HepG2 (cell line): ENCODE data around the gene DCN. TPM values are rescaled to one million over a fixed set of nuclear protein-coding genes. Genes with fewer than 3 reads are reported as not detected.

Source experiments
- ATAC-seq: fragments of 200-7000 bp; cut with Tn5 transposase; 3 replicates; pipeline ENCODE4 v1.9.1; 2020; ENCODE audit warnings: mild to moderate bottlenecking, moderate library complexity
- BruUV-seq: library from RNA; stranded (reverse); fragments of 400-500 nt; replicated peaks from 2 replicates; lab custom pipeline; 2021; lab: Mats Ljungman, UMichigan
- CTCF ChIA-PET: fragments of 300-600 bp; formaldehyde crosslinking; extraction: SDS; loops from one replicate; lab custom pipeline; 2021; ENCODE audit warnings: low total read pairs, inconsistent platforms, low intra/inter-chr PET ratio; lab: Yijun Ruan, JAX
- POLR2A ChIA-PET: fragments of 350-600 bp; sonication (Branson Sonifier 250); formaldehyde crosslinking; loops from one replicate; lab custom pipeline; 2020; ENCODE audit warnings: antibody characterized with exemption, inconsistent platforms; lab: Yijun Ruan, JAX
- DNase-seq: peaks from one replicate; pipeline ENCODE4 v3.0.0-alpha.2; 2015; ENCODE audit warnings: low spot score
- FAIRE-seq: peaks from 3 replicates; lab custom pipeline; 2011; peaks lifted over from hg19 to GRCh38; lab: Jason Lieb, UNC
- H2AFZ ChIP-seq: one replicate; pipeline ENCODE4 v1.6.1; 2011; ENCODE audit warnings: low read length, inconsistent platforms
- H3K27ac ChIP-seq: fragments of 300-600 bp; 3 replicates; pipeline ENCODE4 v1.8.0; 2011; ENCODE audit warnings: mixed run types, mild to moderate bottlenecking, mixed read lengths, low read length, inconsistent platforms; ENCODE audit not compliant: insufficient read depth; ENCODE audit errors: extremely low read length
- H3K27me3 ChIP-seq, 2 experiments: fragments of 200-600 bp in 1 of 2; 2 replicates in 1 of 2; 3 replicates in 1 of 2; pipeline versions ENCODE4 v1.6.0 to v1.8.0; 2011; ENCODE audit warnings: low read length in 2 of 2, mild to moderate bottlenecking in 2 of 2, moderate library complexity in 2 of 2, inconsistent platforms in 1 of 2; ENCODE audit not compliant: insufficient read depth in 2 of 2, control insufficient read depth in 1 of 2
- H3K36me3 ChIP-seq, 2 experiments: fragments of 200-600 bp in 1 of 2; replicated peaks in 1 of 2; 2 replicates in 1 of 2; 3 replicates in 1 of 2; pipeline versions ENCODE4 v1.5.1 to v1.8.0; 2011; ENCODE audit warnings: low read length in 2 of 2, inconsistent platforms in 1 of 2; ENCODE audit not compliant: insufficient read depth in 2 of 2, control insufficient read depth in 1 of 2
- H3K4me1 ChIP-seq: 2 replicates; pipeline ENCODE4 v1.5.1; 2012; ENCODE audit warnings: low read length, inconsistent platforms; ENCODE audit not compliant: insufficient read depth
- H3K4me2 ChIP-seq: 2 replicates; pipeline ENCODE4 v1.6.0; 2011; ENCODE audit warnings: low read depth, low read length, inconsistent platforms
- H3K4me3 ChIP-seq, 3 experiments: fragments of 200-600 bp in 1 of 3; sonication (generic), shearing (Covaris generic) in 1 of 3; replicated peaks in 1 of 3; 2 replicates each; pipeline ENCODE4 v1.5.1; 2011 to 2016; ENCODE audit warnings: low read length in 3 of 3, inconsistent platforms in 2 of 3, low read depth in 2 of 3, mild to moderate bottlenecking in 2 of 3, control low read depth in 1 of 3, mixed read lengths in 1 of 3; ENCODE audit not compliant: insufficient read depth in 1 of 3
- H3K79me2 ChIP-seq: one replicate; pipeline ENCODE4 v1.6.1; 2011; ENCODE audit warnings: low read length, inconsistent platforms; ENCODE audit not compliant: insufficient read depth
- H3K9ac ChIP-seq: 2 replicates; pipeline ENCODE4 v1.6.0; 2011; ENCODE audit warnings: mild to moderate bottlenecking, low read depth, low read length, inconsistent platforms; ENCODE audit not compliant: insufficient read depth
- H3K9me3 ChIP-seq: 2 replicates; pipeline ENCODE4 v1.5.1; 2012; ENCODE audit warnings: mild to moderate bottlenecking, low read length
- H4K20me1 ChIP-seq: 2 replicates; pipeline ENCODE4 v1.6.0; 2011; ENCODE audit warnings: inconsistent platforms, mild to moderate bottlenecking, low read length, moderate library complexity; ENCODE audit not compliant: insufficient read depth
- GMEB2 ChIP-seq: IDR thresholded peaks from 2 replicates; pipeline ENCODE4 v1.6.1; 2016; ENCODE audit warnings: missing biosample characterization, missing genetic modification reagents, low read depth
- HNF1A ChIP-seq, 2 experiments: sonication (generic) in 1 of 2; formaldehyde crosslinking in 1 of 2; IDR thresholded peaks; 2 replicates each; pipeline versions ENCODE4 v1.4.0 to v1.6.1; 2016 to 2020; ENCODE audit warnings: borderline replicate concordance in 1 of 2, low read depth in 1 of 2, mild to moderate bottlenecking in 1 of 2, missing genetic modification reagents in 1 of 2
- KLF16 ChIP-seq, 2 experiments: sonication (generic) in 1 of 2; formaldehyde crosslinking in 1 of 2; IDR thresholded peaks; 2 replicates each; pipeline versions ENCODE4 v1.6.1 to v1.8.0; 2016 to 2023; ENCODE audit warnings: missing genetic modification reagents in 2 of 2, missing compliant biosample characterization in 1 of 2
- SIX1 ChIP-seq: sonication (generic); formaldehyde crosslinking; IDR thresholded peaks from 2 replicates; pipeline ENCODE4 v1.4.0; 2020; ENCODE audit warnings: missing genetic modification reagents, borderline replicate concordance
- ZBED4 ChIP-seq: sonication (generic); formaldehyde crosslinking; IDR thresholded peaks from 2 replicates; pipeline ENCODE4 v1.4.0; 2020; ENCODE audit warnings: missing genetic modification reagents, borderline replicate concordance
- ZC3H4 ChIP-seq: sonication (generic); formaldehyde crosslinking; IDR thresholded peaks from 2 replicates; pipeline ENCODE4 v1.4.0; 2020; ENCODE audit warnings: missing genetic modification reagents, borderline replicate concordance
- ZKSCAN8 ChIP-seq: IDR thresholded peaks from 2 replicates; pipeline ENCODE4 v1.6.1; 2016; ENCODE audit warnings: borderline replicate concordance, missing genetic modification reagents, missing compliant biosample characterization
- ZNF24 ChIP-seq: fragments of 450-650 bp; IDR thresholded peaks from 2 replicates; pipeline ENCODE4 v1.6.1; 2017; ENCODE audit warnings: antibody characterized with exemption, mild to moderate bottlenecking
- ZNF343 ChIP-seq: sonication (generic); formaldehyde crosslinking; IDR thresholded peaks from 2 replicates; pipeline ENCODE4 v1.4.0; 2020; ENCODE audit warnings: mild to moderate bottlenecking, missing genetic modification reagents
- ZNF713 ChIP-seq: sonication (generic); formaldehyde crosslinking; IDR thresholded peaks from 2 replicates; pipeline ENCODE4 v1.4.0; 2020; ENCODE audit warnings: mild to moderate bottlenecking, missing genetic modification reagents
- ZNF790 ChIP-seq: sonication (generic); formaldehyde crosslinking; IDR thresholded peaks from 2 replicates; pipeline ENCODE4 v1.8.0; 2022; ENCODE audit warnings: missing genetic modification reagents, mild to moderate bottlenecking, borderline replicate concordance
- WGBS: methylation state at CpG from one replicate; pipeline ENCODE4 v1.1.6; 2017; ENCODE audit warnings: low lambda C conversion rate; 5-methylcytosine and 5-hydroxymethylcytosine counted together
- in situ Hi-C: cut with HindIII; loops from 2 replicates; pipeline ENCODE4 v1.10.0; 2017; ENCODE audit warnings: low pct_unique_long_range_greater_than_20kb; ENCODE audit not compliant: extremely low pct_ligation_motif_present
- intact Hi-C: fragments of 100-400 bp; cut with micrococcal nuclease; formaldehyde crosslinking; loops from one replicate; pipeline ENCODE4 v1.10.0; 2022; ENCODE audit not compliant: unreplicated experiment
- polyA plus RNA-seq, 8 experiments: library from polyadenylated mRNA; depleted of rRNA in 3 of 8; stranded (reverse) in 7 of 8; unstranded in 1 of 8; fragments of >200 nt; fragmentation: Illumina TruSeq in 4 of 8; extraction: Trizol in 4 of 8; gene quantifications; 2 replicates each; pipeline versions ENCODE4 v1.2.1 to v1.2.3, GENCODE V29; 2011 to 2016; ENCODE audit warnings: low read depth in 4 of 8, missing spikeins in 1 of 8, mixed read lengths in 1 of 8; ENCODE audit not compliant: insufficient read depth in 1 of 8
- total RNA-seq, 5 experiments: library from RNA; depleted of rRNA; stranded (reverse); fragments of >200 nt; fragmentation: Illumina TruSeq; extraction: Trizol; gene quantifications; 2 replicates each; pipeline ENCODE4 v1.2.3, GENCODE V29; 2016; ENCODE audit warnings: low read depth in 1 of 5

DCN gene
- total and polyA plus RNA-seq, 2 of the 13 experiments (the other 11 are each of a cell fraction or from before 2014, with no cell fraction given): not detected

- Histone ChIP-seq H4K20me1 (no peaks in the 10 kb centered on the region), H2AFZ (no peak overlapping the region), H3K4me1 (no peaks in the 10 kb centered on the region), H3K79me2 (no peaks in the 10 kb centered on the region), H3K4me2 (no peak overlapping the region), H3K27ac (no peak overlapping the region), H3K9me3 (no peaks in the 10 kb centered on the region), H3K36me3 (no peaks in the 10 kb centered on the region), H3K27me3 (no peaks in the 10 kb centered on the region), H3K9ac (no peak overlapping the region)
- no peak for ATAC-seq
- in situ Hi-C loops (loop anchor here (10.0 kb wide), 1 partner anchor 119 kb away; no protein-coding TSS in a partner anchor), intact Hi-C loops (no loop called here)
- no peak for FAIRE-seq
- 3% methylated on average over 1 of the region's 1 CpG for WGBS
- no peak for DNase-seq
- ChIA-PET CTCF (no interaction called here), POLR2A (no interaction called here)
- BruUV-seq: no TSS peak
- TF ChIP-seq ZBED4 (CRISPR knock-in tag) (no peak), SIX1 (CRISPR knock-in tag) (no peak), GMEB2 (no peak), ZNF343 (CRISPR knock-in tag) (no peak), HNF1A (IDR thresholded peaks at IDR 0.05; ENCODE audit: low read depth) (no peak), HNF1A (CRISPR knock-in tag; IDR thresholded peaks at IDR 0.05; ENCODE audit: borderline replicate concordance) (no peak), ZKSCAN8 (CRISPR knock-in tag) (no peak), ZC3H4 (no peak), ZNF790 (CRISPR knock-in tag) (no peak), KLF16 (CRISPR knock-in tag; IDR thresholded peaks at IDR 0.05) (no peak), ZNF713 (no peak), ZNF24 (no peak)
- TF ChIP-seq, all 625 proteins: peak for 0
- H3K4me3 ChIP-seq: no peak overlapping the region
Measured at GRCh38 chr12:91103624-91104023, 79.0 kb downstream of the DCN start.
